GM12878 (cell line): ENCODE data around the gene PCCA. TPM values are rescaled to one million over a fixed set of nuclear protein-coding genes. Genes with fewer than 3 reads are reported as not detected.

Experiments
- BCL11A ChIP-seq: IDR thresholded peaks from 2 replicates; pipeline ENCODE4 v1.6.1; 2011; ENCODE audit warnings: low read depth, low read length
- EGR1 ChIP-seq, 2 experiments: IDR thresholded peaks; 1 replicate in 1 of 2; 2 replicates in 1 of 2; pipeline ENCODE4 v1.6.1; 2011 to 2012; ENCODE audit warnings: low read depth in 2 of 2, low read length in 2 of 2, borderline replicate concordance in 1 of 2, mild to moderate bottlenecking in 1 of 2, moderate library complexity in 1 of 2
- KLF5 ChIP-seq: fragments of 450-650 bp; IDR thresholded peaks from 2 replicates; pipeline ENCODE4 v1.6.1; 2014; ENCODE audit warnings: mild to moderate bottlenecking; ENCODE audit not compliant: partially characterized antibody
- POLR2A ChIP-seq: IDR thresholded peaks from 2 replicates; pipeline ENCODE4 v1.6.1; 2011; ENCODE audit warnings: low read depth, mild to moderate bottlenecking, low read length
- polyA plus RNA-seq, 11 experiments: library from polyadenylated mRNA; depleted of rRNA in 4 of 11; unstranded in 6 of 11; stranded (reverse) in 5 of 11; fragments of >200 nt; fragmentation: Nextera tagmentation in 4 of 11; fragmentation: Illumina TruSeq in 1 of 11; extraction: Ambion mirVana in 4 of 11; extraction: Trizol in 1 of 11; gene quantifications; 1 replicate in 1 of 11; 2 replicates in 10 of 11; pipeline versions ENCODE4 v1.2.1 to v1.2.3, GENCODE V29; 2011 to 2016; ENCODE audit warnings: inconsistent platforms in 2 of 11, missing spikeins in 2 of 11, low read depth in 1 of 11
- total RNA-seq, 4 experiments: library from RNA; depleted of rRNA in 3 of 4; stranded (reverse); fragments of >200 nt in 3 of 4; fragmentation: Illumina TruSeq in 1 of 4; extraction: Trizol in 1 of 4; gene quantifications; 2 replicates each; pipeline versions ENCODE4 v1.2.1 to v1.2.3, GENCODE V29; 2013 to 2021
- TF ChIP-seq, protein P1 (sequence below): fragments of 450-650 bp; IDR thresholded peaks from 2 replicates; pipeline ENCODE4 v1.6.1; 2017; ENCODE audit warnings: antibody characterized with exemption, mild to moderate bottlenecking, moderate library complexity
- TF ChIP-seq, protein P2 (sequence below): fragments of 450-650 bp; IDR thresholded peaks from 2 replicates; pipeline ENCODE4 v1.6.1; 2017; ENCODE audit warnings: mild to moderate bottlenecking, moderate library complexity
- TF ChIP-seq, protein P3 (sequence below): IDR thresholded peaks from 2 replicates; pipeline ENCODE4 v1.6.1; 2012; ENCODE audit warnings: low read depth, low read length, improper control_type of control experiment

The PCCA gene
- total and polyA plus RNA-seq, 10 of the 15 experiments (the other 5 are each of a cell fraction or from before 2014, with no cell fraction given) = 5.9 to 18.2 (median 12.4) TPM

- TF ChIP-seq, protein P1, sequence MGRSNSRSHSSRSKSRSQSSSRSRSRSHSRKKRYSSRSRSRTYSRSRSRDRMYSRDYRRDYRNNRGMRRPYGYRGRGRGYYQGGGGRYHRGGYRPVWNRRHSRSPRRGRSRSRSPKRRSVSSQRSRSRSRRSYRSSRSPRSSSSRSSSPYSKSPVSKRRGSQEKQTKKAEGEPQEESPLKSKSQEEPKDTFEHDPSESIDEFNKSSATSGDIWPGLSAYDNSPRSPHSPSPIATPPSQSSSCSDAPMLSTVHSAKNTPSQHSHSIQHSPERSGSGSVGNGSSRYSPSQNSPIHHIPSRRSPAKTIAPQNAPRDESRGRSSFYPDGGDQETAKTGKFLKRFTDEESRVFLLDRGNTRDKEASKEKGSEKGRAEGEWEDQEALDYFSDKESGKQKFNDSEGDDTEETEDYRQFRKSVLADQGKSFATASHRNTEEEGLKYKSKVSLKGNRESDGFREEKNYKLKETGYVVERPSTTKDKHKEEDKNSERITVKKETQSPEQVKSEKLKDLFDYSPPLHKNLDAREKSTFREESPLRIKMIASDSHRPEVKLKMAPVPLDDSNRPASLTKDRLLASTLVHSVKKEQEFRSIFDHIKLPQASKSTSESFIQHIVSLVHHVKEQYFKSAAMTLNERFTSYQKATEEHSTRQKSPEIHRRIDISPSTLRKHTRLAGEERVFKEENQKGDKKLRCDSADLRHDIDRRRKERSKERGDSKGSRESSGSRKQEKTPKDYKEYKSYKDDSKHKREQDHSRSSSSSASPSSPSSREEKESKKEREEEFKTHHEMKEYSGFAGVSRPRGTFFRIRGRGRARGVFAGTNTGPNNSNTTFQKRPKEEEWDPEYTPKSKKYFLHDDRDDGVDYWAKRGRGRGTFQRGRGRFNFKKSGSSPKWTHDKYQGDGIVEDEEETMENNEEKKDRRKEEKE = no peak
- TF ChIP-seq, protein P2, sequence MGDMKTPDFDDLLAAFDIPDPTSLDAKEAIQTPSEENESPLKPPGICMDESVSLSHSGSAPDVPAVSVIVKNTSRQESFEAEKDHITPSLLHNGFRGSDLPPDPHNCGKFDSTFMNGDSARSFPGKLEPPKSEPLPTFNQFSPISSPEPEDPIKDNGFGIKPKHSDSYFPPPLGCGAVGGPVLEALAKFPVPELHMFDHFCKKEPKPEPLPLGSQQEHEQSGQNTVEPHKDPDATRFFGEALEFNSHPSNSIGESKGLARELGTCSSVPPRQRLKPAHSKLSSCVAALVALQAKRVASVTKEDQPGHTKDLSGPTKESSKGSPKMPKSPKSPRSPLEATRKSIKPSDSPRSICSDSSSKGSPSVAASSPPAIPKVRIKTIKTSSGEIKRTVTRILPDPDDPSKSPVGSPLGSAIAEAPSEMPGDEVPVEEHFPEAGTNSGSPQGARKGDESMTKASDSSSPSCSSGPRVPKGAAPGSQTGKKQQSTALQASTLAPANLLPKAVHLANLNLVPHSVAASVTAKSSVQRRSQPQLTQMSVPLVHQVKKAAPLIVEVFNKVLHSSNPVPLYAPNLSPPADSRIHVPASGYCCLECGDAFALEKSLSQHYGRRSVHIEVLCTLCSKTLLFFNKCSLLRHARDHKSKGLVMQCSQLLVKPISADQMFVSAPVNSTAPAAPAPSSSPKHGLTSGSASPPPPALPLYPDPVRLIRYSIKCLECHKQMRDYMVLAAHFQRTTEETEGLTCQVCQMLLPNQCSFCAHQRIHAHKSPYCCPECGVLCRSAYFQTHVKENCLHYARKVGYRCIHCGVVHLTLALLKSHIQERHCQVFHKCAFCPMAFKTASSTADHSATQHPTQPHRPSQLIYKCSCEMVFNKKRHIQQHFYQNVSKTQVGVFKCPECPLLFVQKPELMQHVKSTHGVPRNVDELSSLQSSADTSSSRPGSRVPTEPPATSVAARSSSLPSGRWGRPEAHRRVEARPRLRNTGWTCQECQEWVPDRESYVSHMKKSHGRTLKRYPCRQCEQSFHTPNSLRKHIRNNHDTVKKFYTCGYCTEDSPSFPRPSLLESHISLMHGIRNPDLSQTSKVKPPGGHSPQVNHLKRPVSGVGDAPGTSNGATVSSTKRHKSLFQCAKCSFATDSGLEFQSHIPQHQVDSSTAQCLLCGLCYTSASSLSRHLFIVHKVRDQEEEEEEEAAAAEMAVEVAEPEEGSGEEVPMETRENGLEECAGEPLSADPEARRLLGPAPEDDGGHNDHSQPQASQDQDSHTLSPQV = no peak
- TF ChIP-seq EGR1 (IDR thresholded peaks at IDR 0.05; ENCODE audit: borderline replicate concordance in 1 of 2, low read depth in 2 of 2, low read length in 2 of 2) (no peak), BCL11A (no peak), POLR2A (no peak), KLF5 (no peak)
- TF ChIP-seq, protein P3, sequence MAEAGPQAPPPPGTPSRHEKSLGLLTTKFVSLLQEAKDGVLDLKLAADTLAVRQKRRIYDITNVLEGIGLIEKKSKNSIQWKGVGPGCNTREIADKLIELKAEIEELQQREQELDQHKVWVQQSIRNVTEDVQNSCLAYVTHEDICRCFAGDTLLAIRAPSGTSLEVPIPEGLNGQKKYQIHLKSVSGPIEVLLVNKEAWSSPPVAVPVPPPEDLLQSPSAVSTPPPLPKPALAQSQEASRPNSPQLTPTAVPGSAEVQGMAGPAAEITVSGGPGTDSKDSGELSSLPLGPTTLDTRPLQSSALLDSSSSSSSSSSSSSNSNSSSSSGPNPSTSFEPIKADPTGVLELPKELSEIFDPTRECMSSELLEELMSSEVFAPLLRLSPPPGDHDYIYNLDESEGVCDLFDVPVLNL = no peak
Observed at GRCh38 chr13:100112186-100112838, 23.4 kb downstream of the PCCA start (continued).
